ENCODE data around the gene PNPLA8. TPM values are rescaled to one million over a fixed set of nuclear protein-coding genes. Genes with fewer than 3 reads are reported as not detected.
"Not testable (repeated sequence)": the region's sequence is repeated elsewhere in the genome, so short reads cannot be mapped to it uniquely, and the experiment has no call there.

The PNPLA8 gene
- total RNA-seq, 4 donors from 2014 or later: 49.7 to 86.3 (median 61.9) TPM

DNA sequence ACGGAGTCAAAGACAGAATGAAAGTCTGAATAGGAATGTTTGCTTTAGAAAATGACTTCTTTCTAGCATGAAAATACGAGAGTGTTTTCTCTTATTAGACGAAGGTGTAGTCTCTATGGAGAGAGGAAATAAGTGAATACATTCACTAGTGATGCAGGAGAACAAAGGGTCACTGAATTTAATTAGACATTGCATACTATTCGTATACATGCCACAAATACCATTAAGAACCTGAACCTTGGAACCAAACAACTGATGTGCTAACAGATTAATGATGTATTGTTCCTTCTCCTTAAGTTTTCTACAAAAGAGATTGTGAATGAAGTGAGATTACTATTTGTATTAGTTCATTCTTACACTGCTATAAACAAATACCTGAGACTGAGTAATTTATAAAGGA lies 33.3 kb upstream of the PNPLA8 start:
- DNase-seq (no peak), ATAC-seq (no peak)
- peaks cover 0 to 7% of the 10 kb centered on the region in 2 donors for H3K36me3 ChIP-seq
- no peaks in the 10 kb centered on the region for H3K9me3 ChIP-seq
- H3K27me3 ChIP-seq: no peaks in the 10 kb centered on the region
- intact Hi-C loops (cut with DNase I; ENCODE audit: low total_unique reads): no loop called here
- TF ChIP-seq CTCF (IDR thresholded peaks at IDR 0.05 in 4 of 5, conservative IDR thresholded peaks at IDR 0.05 in 1 of 5): no peak
- TF ChIP-seq POLR2A (IDR thresholded peaks at IDR 0.05): no peak
- in situ Hi-C loops (cut with MboI; ENCODE audit: low sequenced_read_pairs in 4 of 4): no loop called here
- H3K4me1 ChIP-seq: peaks cover 0 to 13% of the 10 kb centered on the region in 2 donors
- no peak overlapping the region for H3K27ac ChIP-seq
- no peak overlapping the region for H3K4me3 ChIP-seq

DNA sequence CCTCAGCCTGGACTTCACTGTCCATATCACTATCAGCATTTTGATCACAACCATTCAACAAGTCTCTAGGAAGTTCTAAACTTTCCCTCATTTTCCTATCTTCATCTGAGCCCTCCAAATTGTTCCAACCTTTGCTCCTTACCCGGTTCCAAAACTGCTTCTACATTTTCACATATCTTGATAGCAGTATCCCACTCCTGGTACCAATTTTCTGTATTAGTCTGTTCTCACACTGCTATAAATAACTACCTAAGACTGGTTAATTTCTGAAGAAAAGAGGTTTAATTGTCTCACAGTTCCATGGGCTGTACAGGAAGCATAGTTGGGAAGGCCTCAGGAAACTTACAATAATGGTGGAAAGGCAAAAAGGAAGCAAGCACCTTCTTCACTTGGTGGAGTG lies 31.7 kb upstream of the PNPLA8 start:
- intact Hi-C loops (cut with DNase I; ENCODE audit: low total_unique reads): no loop called here
- H3K36me3 ChIP-seq: peaks cover 0 to 3% of the 10 kb centered on the region in 2 donors

GRCh38 chr7:108557191-108557590 lies 31.3 kb upstream of the PNPLA8 start:
- Histone ChIP-seq H3K4me3 (no peak overlapping the region), H3K36me3 (peaks cover 0 to 3% of the 10 kb centered on the region in 2 donors), H3K9me3 (no peaks in the 10 kb centered on the region), H3K4me1 (peaks cover 0 to 13% of the 10 kb centered on the region in 2 donors), H3K27ac (no peak overlapping the region), H3K27me3 (no peaks in the 10 kb centered on the region)
- TF ChIP-seq POLR2A (IDR thresholded peaks at IDR 0.05) (no peak), CTCF (IDR thresholded peaks at IDR 0.05 in 4 of 5, conservative IDR thresholded peaks at IDR 0.05 in 1 of 5) (no peak)
- DNase-seq (no peak), ATAC-seq (no peak)
- intact Hi-C loops (cut with DNase I; ENCODE audit: low total_unique reads): no loop called here
- in situ Hi-C loops (cut with MboI; ENCODE audit: low sequenced_read_pairs in 4 of 4): no loop called here

More for the DNA sequence above, 31.7 kb upstream of the PNPLA8 start:
- ATAC-seq (no peak), DNase-seq (no peak)
- H3K4me3 ChIP-seq: no peak overlapping the region
- no peaks in the 10 kb centered on the region for H3K9me3 ChIP-seq
- H3K4me1 ChIP-seq: peaks cover 0 to 13% of the 10 kb centered on the region in 2 donors
- H3K27me3 ChIP-seq: no peaks in the 10 kb centered on the region
- no peak overlapping the region for H3K27ac ChIP-seq
- no peak for TF ChIP-seq CTCF (IDR thresholded peaks at IDR 0.05 in 4 of 5, conservative IDR thresholded peaks at IDR 0.05 in 1 of 5)
- no peak for TF ChIP-seq POLR2A (IDR thresholded peaks at IDR 0.05)
- in situ Hi-C loops (cut with MboI; ENCODE audit: low sequenced_read_pairs in 4 of 4): no loop called here

DNA sequence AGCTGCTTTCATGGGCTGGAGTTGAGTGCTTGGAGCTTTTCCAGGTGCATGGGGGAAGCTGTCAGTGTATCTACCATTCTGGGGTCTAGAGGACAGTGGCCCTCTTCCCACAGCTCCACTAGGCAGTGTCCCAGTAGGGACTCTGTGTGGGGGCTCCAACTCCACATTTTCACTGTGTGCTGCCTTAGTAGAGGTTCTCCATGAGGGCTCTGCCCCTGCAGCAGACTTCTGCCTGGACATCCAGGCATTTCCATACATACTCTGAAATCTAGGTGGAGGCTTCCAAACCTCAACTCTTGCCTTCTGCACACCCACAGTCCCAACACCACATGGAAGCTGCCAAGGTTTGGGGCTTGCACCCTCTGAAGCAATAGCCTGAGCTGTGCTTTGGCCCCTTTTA lies 30.7 kb upstream of the PNPLA8 start:
- H3K4me3 ChIP-seq; H3K27me3 ChIP-seq; intact Hi-C loops (cut with DNase I; ENCODE audit: low total_unique reads); ATAC-seq; H3K27ac ChIP-seq; in situ Hi-C loops (cut with MboI; ENCODE audit: low sequenced_read_pairs in 4 of 4); H3K9me3 ChIP-seq; DNase-seq; H3K36me3 ChIP-seq: not testable (repeated sequence)
- peaks cover 0 to 13% of the 10 kb centered on the region in 2 donors for H3K4me1 ChIP-seq

DNA sequence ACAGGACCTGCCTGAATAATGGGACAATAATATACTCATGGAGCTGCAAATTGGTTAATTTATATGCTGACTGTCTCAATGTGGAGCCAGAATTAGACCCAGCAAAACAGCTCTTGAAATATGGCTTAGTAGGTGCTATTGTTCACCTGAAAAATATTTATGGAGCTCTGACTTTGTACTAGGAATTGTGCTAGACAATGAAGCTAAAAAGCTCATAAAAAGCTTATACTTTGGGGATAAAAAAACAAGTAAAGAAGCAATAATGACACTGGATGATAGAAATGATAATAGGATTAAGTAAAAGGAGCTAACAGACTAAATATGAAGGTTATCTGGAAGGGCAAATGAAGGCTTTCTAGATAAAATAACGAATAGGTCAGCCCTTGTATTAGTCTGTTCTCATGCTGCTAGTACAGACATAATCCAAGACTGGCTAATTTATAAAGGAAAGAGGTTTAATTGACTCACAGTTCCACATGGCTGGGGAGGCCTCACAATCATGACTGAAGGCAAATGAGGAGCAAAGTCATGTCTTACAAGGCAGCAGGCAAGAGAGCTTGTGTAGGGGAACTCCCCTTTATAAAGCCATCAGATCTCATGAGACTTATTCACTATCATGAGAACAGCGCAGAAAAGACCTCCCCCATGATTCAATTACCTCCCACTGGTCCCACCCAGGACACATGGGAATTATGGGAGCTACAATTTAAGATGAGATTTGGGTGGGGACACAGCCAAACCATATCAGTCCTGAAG lies 22.4 kb upstream of the PNPLA8 start:
- H3K27me3 ChIP-seq; ATAC-seq; H3K4me3 ChIP-seq; intact Hi-C loops (cut with DNase I; ENCODE audit: low total_unique reads); DNase-seq; H3K4me1 ChIP-seq; H3K9me3 ChIP-seq; H3K27ac ChIP-seq; in situ Hi-C loops (cut with MboI; ENCODE audit: low sequenced_read_pairs in 4 of 4); H3K36me3 ChIP-seq: not testable (repeated sequence)
